ENCODE measurements around the gene ALDH3B1.

Gene ALDH3B1

DNA sequence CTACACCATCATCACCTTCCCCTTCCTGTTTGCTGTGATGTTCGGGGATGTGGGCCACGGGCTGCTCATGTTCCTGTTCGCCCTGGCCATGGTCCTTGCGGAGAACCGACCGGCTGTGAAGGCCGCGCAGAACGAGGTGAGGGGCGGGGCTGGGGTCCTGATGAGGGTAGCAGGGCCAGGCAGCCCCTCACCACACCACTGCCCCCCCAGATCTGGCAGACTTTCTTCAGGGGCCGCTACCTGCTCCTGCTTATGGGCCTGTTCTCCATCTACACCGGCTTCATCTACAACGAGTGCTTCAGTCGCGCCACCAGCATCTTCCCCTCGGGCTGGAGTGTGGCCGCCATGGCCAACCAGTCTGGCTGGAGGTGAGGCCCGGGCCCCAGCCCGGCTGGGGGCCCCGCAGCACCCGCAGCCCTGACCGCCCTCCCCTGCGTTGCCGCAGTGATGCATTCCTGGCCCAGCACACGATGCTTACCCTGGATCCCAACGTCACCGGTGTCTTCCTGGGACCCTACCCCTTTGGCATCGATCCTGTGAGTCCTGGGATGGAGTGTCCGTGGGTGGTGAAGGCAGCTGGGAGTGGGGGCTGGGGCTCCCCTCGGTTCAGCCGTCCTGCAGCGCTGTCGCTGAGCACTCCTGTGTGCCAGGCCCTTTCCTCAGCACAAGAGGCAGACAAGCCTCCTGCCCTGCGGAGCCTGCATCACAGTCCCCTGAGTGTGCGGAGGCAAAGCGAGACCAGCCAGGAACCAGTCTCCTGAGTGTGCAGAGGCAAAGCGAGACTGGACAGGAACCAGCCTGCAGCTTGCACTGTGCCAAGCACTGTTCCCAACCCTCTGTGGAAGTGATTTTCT lies 37.5 kb downstream of the ALDH3B1 start:
- DNase-seq: no peak

DNA sequence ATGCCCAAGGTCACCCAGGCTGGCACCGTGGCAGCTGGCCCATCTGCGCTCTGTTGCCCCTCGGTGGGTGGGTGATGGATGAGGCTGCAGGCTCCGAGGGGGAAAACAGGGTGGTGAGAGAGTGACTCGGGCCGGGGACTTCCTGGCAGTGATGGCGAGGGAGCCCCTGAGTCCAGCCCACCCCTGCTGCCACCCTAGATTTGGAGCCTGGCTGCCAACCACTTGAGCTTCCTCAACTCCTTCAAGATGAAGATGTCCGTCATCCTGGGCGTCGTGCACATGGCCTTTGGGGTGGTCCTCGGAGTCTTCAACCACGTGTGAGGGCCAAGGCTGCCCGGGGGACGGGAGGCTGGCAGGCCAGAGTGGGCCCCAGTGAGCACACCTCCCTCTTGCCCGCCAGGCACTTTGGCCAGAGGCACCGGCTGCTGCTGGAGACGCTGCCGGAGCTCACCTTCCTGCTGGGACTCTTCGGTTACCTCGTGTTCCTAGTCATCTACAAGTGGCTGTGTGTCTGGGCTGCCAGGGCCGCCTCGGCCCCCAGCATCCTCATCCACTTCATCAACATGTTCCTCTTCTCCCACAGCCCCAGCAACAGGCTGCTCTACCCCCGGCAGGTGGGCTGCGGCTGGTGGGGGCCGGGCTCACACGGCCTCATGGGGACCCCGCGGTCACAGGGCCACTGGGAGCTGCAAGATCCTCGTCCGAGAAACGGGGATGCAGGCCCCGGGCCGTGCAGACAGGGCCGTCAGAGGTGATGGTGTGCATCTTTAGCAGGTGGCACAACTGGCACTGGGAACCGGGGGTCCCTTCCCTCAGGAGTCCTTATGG lies 38.8 kb downstream of the ALDH3B1 start:
- no peak for DNase-seq

- DNase-seq: no peak
These were observed 39.6 kb downstream of the ALDH3B1 start for GRCh38 chr11:68049509-68050370.

- no peak for DNase-seq
These were observed 40.3 kb downstream of the ALDH3B1 start for GRCh38 chr11:68050371-68050841.

DNA sequence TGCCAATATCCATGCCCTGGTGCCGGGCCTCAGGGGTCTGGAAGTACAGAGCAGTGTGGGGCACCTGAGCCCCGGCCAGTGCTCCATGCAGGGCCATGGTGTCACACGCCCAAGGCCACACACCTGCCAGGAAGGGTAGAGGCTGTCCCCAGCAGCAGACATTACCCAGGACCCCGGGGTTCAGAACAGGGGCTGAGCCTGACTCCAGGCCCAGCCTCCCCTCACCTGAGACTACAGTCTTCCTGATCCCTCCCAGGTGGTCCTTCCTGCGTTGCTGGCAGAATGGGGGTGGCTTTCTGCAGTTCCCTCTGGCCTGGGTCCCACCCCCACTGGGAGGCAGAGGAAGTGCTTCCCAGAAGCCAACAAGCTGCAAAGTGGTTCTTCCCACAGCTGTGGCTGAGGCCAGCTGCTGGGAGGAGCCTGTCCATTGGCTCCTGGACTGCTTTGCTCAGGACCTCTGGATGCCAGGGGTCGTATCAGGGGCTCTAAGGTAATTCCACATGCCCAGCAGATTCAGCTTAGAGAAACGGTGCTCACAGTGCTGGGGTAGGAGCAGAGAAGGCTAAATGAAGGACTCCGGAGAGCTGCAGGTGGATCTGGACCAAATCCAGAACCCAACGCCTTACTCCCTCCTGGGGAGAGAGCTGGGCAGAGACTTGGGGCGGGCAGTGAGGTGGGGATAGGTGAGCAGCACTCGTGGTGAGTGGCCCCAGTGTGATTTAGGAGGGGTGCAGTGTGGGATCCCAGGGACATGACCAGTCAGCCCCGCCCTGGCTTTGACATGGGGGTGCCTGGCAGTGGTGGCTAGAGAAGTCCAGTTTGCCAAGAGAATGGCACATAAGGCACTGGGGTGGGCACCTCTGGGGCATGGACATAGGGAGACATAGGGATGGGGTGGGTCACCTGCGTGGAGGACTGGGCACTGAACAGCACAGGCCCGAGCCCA lies 41.3 kb downstream of the ALDH3B1 start:
- no peak for DNase-seq

DNA sequence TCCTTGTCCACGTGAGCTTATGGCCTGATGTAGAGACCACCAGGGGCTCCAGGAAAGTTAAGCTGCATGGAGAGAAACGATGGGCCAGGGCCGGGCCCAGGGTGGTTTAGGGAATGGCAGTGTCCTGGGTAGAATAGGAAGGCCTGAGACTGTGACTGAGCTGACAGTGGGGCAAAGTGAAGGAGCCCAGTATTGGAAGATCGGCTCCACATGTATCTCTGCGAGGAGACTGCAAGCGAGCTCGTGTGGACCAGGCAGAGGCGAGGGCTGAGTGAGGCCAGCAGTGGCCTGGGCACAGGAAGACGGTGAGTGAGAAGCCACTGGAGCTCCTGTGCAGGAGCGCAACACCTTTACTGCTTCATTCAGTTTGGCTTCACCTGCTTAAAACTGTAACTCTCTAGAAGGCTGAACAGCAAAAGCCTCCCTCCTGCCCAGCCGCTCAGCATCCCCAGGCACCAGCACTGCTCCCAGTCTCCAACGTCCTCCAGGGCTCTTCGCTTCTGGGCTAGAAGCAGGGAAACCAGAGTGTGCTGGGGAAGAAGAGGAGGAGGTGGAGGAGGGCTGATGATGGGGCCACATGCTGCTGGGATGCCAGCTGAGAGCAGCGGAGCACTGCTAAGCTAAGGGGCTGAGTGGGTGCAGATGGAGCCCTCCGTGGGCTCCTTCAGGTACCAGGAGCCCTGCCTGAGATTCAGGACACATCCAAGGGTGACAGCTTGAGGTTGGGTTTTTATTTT lies 42.2 kb downstream of the ALDH3B1 start:
- DNase-seq: no peak

DNA sequence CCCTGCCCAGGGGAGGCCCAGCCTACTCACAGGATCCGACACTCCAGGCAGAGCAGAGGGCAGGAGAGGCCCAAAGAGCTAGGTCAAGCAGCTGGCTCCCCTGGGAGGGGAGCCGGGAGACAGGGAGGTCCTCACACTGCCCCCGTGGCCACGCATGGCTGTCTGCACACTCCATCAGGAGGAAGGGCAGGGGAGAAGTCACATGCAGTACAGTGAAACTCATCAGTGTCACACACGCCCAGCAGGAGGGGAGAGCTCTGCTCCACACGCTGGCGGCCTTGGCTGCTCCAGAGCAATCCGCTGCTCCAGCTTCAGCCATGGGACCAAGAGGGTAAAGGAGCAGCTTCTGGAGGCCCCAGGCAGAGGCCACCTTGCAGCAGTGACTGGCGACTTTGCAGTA lies 43.0 kb downstream of the ALDH3B1 start:
- DNase-seq: no peak

GRCh38 chr11:68053981-68054812 lies 44.1 kb downstream of the ALDH3B1 start:
- no peak for DNase-seq

GRCh38 chr11:68056317-68057285 lies 46.5 kb downstream of the ALDH3B1 start:
- DNase-seq: no peak

DNA sequence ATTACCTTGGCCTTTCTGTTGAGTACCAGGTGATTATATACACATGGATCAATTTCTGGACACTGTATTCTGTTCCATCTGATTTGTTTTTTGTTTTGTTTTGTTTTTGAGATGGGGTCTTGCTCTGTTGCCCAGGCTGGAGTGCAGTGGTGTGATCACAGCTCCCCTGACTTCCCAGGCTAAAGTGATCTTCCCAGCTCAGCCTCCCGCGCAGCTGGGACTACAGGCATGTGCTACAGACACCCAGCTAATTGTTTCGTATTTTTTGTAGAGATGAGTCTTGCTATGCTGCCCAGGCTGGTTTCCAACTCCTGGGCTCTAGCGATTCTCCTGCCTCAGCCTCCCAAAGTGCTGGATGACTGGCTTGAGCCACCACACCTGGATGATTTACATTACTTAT lies 47.7 kb downstream of the ALDH3B1 start:
- DNase-seq: no peak

DNA sequence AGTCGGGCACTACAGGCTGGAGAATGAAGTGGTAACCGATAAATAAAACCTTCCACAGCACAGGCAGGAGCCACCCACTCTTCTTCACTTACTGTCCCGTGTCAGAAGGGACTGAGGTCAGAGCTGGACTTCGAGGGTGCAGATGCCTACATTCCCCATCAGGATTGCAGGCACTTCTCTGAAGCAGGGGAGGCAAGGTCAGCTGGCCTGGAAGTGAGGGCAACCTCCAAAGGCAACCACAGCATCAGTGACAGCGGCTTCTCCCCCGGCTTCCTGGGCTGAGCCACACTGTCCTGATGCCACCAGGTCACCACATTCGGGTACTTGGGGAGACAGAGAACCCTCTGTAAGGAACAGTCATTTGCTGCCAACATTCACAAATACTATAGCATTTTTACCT lies 51.4 kb downstream of the ALDH3B1 start:
- no peak for DNase-seq

- no peak for DNase-seq
These were observed 54.8 kb downstream of the ALDH3B1 start for GRCh38 chr11:68064926-68065325.

GRCh38 chr11:68065841-68066240 lies 55.7 kb downstream of the ALDH3B1 start:
- no peak for DNase-seq

DNA sequence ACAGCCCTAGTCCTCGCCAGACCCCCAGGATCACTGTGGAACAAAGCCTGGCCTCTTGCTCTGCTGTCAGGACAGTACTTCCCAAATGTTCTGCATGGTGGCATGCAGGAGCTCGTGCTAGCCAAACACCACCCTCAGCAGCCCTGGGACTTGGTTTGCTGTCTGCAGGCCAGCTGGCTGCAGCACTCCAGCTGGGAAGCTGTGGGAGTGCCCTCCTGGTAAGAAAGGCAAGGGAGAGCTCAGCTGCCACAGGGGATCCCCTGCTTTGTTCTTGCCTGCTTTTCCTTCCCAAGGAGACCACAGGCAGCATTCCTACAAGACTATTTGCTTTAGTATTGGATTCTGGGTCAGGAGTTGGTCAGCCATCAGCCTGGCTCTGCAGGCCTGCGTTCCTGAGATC lies 56.6 kb downstream of the ALDH3B1 start:
- no peak for DNase-seq

DNA sequence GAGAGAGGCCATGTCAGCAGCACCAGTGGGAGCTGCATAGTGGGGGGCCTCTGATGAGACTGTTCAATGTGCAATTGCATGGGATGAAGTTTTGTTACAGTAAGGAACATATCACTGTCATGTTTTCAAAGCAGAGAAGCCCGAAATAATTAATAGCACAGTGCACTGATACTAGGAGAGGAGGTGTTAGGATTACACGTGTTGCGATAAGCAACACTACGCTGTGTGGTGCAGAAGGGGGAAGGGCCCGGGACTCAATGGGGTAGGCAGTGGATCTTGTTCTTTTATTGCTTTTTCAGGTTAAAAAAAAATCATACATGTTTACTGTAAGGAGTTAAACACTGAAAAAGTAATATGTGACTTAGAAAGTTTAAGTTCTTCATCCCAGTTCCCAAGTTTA lies 57.9 kb downstream of the ALDH3B1 start:
- no peak for DNase-seq

DNA sequence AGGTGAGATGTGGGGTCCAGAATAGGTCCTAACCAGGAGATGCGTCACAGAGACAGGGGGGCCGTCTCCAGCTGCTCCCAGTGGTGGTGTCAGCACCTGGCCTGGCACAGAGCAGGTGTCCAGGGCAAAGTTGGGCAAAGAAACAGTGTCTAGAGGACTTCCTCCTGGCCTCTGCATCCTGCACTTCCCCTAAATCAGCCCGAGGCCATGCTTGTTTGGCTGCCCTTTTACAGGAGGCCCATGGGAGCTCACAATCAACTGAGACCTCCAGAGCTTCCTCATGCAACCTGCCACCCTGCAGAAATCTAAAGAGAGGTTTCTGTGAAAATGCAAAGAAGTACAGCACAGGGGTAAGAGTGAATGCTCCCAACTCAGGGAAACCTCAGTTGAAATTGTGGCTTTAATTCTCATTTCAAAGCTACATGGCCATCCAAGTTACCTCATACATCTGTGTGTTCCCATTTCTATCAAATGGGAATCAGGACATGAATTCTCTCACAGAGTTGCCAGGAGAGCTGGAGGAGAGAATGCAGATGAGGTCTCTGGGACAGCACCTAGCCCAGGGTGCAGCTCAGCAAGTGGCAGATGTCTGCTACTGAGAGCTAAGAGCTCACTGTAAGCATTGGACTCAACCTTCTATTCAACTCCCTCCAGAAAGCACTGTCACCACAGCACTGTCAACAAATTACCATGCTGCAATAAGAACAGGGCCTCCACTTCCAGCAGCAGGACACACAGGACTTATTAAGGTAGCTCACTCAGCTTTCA lies 61.3 kb downstream of the ALDH3B1 start:
- no peak for DNase-seq

- no peak for DNase-seq
These were observed 64.6 kb downstream of the ALDH3B1 start for GRCh38 chr11:68074584-68075352.

Measured in NCI-H187 treated with DMSO at 0.1 percent for 48 hours (cell line).